Cortex of kidney (tissue), 1 donor: Measurements from ENCODE around the gene GTF3C1.

Source experiments
- DNase-seq: peaks from one replicate; lab custom pipeline; 2025; lab: John Stamatoyannopoulos, UW

Gene GTF3C1

GRCh38 chr16:27483624-27484023 lies 66.1 kb downstream of the GTF3C1 start:
- DNase-seq = no peak

GRCh38 chr16:27483088-27483437 lies 66.7 kb downstream of the GTF3C1 start:
- DNase-seq = no peak

GRCh38 chr16:27482397-27483087 lies 67.2 kb downstream of the GTF3C1 start:
- no peak for DNase-seq

- no peak for DNase-seq
Measured at GRCh38 chr16:27481282-27481934, 68.3 kb downstream of the GTF3C1 start.

GRCh38 chr16:27480761-27481160 lies 69.0 kb downstream of the GTF3C1 start:
- no peak for DNase-seq

- no peak for DNase-seq
Measured at GRCh38 chr16:27476240-27476639, 73.5 kb downstream of the GTF3C1 start.

- no peak for DNase-seq
Measured at GRCh38 chr16:27475561-27475960, 74.2 kb downstream of the GTF3C1 start.

- DNase-seq = no peak
Measured at GRCh38 chr16:27474921-27475320, 74.8 kb downstream of the GTF3C1 start.

- no peak for DNase-seq
Measured at GRCh38 chr16:27474041-27474440, 75.7 kb downstream of the GTF3C1 start.

- DNase-seq = no peak
Measured at GRCh38 chr16:27473101-27473900, 76.4 kb downstream of the GTF3C1 start.

GRCh38 chr16:27472091-27473020 lies 77.4 kb downstream of the GTF3C1 start:
- no peak for DNase-seq

GRCh38 chr16:27471661-27472060 lies 78.1 kb downstream of the GTF3C1 start:
- DNase-seq = no peak

GRCh38 chr16:27470567-27471431 lies 78.9 kb downstream of the GTF3C1 start:
- no peak for DNase-seq

- DNase-seq = no peak
Measured at GRCh38 chr16:27468941-27469531, 80.7 kb downstream of the GTF3C1 start.

GRCh38 chr16:27465483-27465879 lies 84.2 kb downstream of the GTF3C1 start:
- DNase-seq = no peak

- DNase-seq = no peak
Measured at GRCh38 chr16:27464626-27465482, 84.9 kb downstream of the GTF3C1 start.

- no peak for DNase-seq
Measured at GRCh38 chr16:27463741-27464591, 85.7 kb downstream of the GTF3C1 start.

GRCh38 chr16:27462846-27463682 lies 86.6 kb downstream of the GTF3C1 start:
- DNase-seq = no peak
